OCI-LY7 (cell line): Measurements from ENCODE around the gene SLC30A1.

Experiments used
- EZH2phosphoT487 ChIP-seq: fragments of 200-600 bp; sonication (generic); IDR thresholded peaks from 2 replicates; pipeline ENCODE4 v1.6.1; 2018; ENCODE audit warnings: low read depth, borderline replicate concordance, mild to moderate bottlenecking, mixed run types, antibody characterized with exemption, low read length, moderate library complexity, mixed read lengths
- TF ChIP-seq, protein P1 (sequence below): fragments of 200-600 bp; sonication (generic); conservative IDR thresholded peaks from 2 replicates; pipeline ENCODE4 v1.5.1; 2014; ENCODE audit warnings: mild to moderate bottlenecking, antibody characterized with exemption, low read length, moderate library complexity, mixed read lengths

DNA sequence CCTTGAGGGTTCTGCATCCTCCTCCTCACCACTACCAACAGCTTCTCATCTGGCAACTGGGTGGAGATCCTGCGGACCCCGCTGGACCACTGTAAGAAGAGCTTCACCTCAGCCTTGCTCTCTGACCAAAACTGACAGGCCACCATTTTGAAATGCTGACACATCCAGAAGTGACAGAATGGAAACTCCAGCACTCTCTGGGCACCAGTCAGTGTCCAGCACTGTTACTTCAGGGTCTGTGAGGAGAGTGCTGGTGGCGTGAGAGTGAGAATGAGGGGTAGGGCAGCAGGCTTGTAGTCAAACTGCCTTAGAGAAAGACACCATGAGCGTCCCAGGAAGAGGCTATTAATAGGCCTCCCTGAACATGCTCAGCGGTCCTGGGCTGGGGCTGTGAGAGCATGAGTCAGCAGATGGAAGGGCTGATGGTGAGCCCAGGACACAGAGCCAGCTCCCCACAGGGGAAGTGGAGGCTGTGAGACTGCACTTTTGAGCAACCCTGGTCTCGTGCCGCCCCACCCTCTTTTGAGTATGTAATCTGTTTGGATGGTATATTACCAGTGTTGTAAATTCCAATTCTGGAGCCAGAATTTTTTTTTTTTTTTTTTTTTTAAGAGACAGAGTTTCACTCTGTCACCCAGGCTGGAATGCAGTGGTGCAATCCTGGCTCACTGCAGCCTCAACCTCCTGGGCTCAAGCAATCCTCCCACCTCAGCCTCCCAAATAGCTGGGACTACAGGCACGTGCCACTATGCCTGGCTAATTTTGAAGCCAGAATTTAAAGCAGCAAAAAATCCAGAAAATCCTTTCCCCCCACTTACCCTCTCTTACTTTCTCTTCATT lies 34.4 kb upstream of the SLC30A1 start:
- TF ChIP-seq, protein P1, sequence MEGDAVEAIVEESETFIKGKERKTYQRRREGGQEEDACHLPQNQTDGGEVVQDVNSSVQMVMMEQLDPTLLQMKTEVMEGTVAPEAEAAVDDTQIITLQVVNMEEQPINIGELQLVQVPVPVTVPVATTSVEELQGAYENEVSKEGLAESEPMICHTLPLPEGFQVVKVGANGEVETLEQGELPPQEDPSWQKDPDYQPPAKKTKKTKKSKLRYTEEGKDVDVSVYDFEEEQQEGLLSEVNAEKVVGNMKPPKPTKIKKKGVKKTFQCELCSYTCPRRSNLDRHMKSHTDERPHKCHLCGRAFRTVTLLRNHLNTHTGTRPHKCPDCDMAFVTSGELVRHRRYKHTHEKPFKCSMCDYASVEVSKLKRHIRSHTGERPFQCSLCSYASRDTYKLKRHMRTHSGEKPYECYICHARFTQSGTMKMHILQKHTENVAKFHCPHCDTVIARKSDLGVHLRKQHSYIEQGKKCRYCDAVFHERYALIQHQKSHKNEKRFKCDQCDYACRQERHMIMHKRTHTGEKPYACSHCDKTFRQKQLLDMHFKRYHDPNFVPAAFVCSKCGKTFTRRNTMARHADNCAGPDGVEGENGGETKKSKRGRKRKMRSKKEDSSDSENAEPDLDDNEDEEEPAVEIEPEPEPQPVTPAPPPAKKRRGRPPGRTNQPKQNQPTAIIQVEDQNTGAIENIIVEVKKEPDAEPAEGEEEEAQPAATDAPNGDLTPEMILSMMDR: no peak
- TF ChIP-seq EZH2phosphoT487: no peak
